GM18520 (cell line): ENCODE results near the gene PRR5L.

Experiments used
- ATAC-seq: cut with Tn5 transposase; IDR thresholded peaks from one replicate; pipeline ENCODE4 v1.9.1; 2021; ENCODE audit not compliant: unreplicated experiment

PRR5L gene

DNA sequence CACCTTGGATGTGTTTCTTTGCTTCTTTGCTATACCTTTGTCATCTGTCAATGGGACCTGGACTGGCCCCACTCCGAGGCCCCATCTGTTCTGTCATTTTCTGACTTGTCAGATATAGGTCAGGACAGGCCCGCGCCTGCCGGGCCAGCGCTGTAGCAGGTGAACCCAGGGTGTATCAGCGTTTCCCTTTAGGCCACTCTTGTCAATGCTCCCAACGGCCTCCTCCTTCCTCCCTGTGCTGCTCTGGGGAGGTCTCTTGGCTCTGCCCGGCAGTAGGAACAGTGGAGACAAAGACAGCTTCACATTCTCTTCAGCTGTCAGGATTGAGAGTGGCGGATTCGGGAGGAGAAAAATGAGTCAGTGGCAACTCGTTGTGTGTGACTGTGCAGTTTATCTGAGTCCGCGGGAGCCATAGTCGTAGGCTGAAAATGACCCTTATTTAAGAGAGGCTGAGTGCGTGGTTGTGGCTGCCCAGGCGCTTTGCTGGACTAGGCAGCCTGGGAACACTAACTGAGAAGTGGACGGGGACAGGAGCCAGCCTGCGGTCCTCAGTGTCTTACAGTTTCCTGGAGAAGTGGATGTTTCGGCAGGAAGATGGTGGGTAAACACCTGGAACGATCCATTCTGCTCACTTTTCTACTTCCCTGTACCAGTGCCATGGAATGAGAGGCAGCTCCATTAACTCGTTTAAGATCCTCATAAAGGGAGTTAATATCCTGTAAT, 102.3 kb downstream of the PRR5L start:
- ATAC-seq = no peak

DNA sequence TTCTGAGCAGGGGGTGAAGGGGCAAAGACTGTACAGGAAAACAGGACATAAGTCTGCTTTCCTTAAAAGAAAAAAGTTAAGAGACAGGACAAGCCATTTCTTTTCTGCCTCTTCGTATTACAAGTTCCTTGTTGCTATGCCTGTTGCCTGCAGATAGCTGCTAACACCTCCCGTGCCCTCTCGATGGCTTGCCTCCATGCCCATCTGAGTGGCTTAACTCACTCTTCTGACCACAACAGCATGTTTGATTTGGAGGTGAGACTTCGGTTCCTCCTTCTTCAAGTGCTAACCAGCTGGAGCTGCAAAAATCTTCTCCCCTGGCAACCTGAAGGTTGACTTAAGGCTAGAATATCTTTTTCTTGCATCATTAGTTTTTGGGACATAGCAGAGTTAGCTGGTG, 103.1 kb downstream of the PRR5L start:
- ATAC-seq = no peak

DNA sequence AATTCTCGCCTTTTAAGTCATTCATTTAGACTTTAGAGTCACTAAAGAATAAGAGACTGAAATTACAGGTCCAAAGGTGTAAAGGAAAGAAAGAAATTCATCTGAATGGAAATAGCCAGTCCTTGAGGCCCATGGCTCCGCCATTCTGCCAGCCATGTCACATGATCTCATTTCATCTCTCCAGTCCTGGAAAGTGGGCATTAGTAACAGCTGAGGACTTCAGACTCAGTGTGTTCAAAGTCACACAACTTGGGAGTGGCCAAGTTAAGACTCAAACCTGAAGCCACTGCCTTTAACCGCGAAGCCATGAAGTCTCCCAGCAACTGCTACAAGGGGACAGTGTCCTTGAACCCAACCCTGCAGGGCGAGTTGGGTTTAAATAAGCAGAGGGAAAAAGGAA, 103.7 kb downstream of the PRR5L start:
- no peak for ATAC-seq

DNA sequence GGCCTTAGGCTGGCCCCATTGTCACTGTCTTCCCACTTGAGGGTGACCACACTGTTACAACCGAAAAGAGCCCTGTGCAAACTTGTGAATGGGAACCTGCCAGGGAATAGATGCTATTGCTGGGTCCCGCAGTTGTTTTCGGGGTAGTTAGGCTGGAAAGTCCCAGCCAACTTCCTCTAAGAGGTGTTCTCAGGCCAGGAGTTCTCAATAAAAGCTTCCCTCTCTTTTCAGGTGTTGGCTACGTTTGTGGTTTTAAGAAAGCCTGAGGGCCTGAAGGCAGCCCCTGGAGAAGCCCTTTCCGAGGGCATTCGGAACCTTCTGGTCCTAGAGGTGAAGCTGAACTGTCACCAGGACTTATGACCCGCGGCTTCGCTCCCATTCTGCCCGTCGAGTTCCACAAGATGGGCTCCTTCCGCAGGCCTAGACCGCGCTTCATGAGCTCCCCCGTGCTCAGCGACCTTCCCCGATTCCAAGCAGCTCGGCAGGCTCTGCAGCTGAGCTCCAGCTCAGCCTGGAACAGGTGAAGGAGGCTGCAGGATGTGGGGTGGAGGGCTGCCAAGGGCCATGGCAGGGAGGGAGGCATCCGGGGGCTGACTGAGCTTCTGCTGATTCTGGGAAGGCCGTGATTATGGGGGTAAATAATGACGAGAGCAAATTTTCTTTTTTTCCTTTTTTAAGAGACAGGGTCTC, 104.8 kb downstream of the PRR5L start:
- no peak for ATAC-seq

DNA sequence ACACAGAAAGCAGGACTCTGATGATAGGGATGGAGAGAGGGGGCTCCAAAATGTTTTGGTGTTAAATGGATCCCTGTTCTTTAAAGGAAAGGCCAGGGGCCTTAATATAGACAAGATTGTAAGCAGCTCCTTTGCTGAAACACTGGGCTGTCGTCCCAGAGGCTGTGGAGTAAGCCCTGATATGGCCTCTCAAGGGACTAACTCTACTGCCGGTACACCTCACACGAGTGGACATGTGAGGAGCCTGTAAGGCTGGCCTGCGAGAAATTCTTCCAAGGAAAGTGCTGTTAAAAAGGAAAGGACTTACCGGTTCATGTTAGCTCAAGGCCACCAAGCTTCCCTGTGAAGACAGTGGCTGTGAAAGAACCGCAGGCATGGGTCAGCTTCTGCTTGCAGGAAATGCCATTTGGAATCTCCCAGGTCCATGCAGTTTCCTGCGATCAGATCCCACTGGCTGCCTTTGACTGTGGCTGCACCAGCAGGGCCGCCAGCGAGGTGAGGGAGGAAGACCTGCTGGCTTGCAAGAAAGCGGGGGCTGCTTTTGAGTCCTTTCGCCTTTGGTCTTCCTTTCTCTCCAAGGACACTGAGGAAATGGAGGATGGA, 106.6 kb downstream of the PRR5L start:
- ATAC-seq = no peak

DNA sequence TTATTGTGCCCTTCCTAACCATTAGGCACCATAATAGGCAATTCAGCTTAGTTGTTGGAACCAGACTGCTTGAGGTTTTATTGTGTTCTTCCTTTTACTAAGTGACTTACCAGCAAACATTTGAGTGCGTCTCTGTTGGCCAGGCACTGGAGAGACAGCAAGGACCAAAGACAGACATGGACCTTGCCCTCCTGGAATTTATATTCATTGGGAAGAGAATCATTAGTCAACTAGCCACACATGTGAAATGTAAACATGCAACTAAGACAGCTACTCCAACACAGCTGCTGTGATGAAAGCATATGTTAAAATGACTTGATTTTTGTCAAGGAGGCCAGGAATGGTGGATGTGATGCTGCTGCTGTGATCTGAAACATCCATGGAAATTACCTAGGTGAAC, 107.6 kb downstream of the PRR5L start:
- ATAC-seq = no peak

DNA sequence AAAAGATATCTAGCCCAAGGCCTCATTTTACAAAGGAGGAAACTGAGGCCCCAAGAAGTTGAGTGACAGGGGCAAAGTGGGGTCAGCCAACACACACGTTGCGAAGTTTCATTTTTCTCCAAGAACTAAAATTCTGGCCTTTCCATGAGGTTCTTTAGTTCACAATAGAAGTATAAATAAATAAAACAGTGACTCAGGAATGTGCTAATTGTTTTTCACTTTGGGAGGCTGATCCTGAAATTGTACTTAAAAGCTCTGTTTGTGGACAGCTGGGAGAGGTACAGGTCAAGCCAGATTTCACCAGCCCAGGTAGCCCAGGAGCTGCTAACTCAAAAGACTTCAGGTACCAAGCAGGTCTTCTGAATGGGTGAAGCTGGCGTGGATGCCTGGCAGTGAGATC, 108.7 kb downstream of the PRR5L start:
- no peak for ATAC-seq

DNA sequence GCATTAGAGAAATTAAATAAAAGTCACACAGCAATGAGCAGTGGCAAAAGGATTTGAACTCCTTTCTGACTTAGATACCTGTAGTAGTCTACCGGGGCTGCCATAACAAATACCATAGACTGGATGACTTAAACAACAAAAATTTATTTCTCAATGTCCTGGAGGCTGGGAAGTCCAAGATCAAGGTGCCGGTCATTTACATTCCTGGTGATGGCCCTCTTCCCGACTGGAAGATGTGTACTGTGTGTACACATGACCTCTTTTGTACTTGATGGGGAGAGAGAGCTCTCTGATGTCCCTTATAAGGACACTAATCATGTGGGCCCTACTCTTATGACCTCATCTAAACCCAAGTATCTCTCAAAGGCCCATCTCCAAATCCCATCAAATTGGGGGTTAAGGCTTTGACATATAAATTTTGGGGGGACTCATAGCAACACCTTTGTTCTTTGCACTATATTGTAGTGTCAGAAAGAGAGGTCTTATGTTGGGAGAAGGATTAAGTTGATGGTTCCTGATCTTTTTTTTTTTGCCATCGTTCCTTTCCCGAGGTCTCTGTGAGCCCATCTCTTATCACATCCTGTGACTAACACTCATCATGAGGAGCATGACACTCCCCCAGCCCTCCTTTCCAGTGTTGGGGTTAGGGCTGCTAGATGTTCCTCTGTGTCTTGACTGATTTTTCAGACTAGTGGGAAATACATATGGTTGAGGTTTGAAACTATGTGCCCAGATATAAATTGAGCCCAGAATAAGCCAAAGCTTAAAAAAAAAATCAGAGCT, 109.7 kb downstream of the PRR5L start:
- ATAC-seq = no peak

DNA sequence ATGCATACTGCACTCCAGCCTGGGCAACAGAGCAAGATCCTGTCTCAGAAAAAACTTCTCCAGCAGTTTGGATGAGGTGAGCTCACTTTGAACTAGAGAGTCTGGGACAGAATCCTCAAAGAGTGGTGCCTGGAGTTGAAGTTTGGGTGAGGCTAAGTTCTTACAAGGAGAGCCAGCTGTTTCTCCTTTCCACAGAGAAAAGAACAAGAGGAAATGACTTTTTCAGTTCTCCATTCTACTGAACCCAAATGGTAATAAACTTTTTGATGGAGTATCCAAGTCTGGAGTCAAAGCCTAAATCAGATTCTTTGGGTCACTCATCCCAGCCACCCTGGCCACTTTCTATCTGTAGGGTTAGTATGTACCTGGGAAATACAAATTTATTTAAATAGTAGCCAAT, 111.3 kb downstream of the PRR5L start:
- no peak for ATAC-seq

DNA sequence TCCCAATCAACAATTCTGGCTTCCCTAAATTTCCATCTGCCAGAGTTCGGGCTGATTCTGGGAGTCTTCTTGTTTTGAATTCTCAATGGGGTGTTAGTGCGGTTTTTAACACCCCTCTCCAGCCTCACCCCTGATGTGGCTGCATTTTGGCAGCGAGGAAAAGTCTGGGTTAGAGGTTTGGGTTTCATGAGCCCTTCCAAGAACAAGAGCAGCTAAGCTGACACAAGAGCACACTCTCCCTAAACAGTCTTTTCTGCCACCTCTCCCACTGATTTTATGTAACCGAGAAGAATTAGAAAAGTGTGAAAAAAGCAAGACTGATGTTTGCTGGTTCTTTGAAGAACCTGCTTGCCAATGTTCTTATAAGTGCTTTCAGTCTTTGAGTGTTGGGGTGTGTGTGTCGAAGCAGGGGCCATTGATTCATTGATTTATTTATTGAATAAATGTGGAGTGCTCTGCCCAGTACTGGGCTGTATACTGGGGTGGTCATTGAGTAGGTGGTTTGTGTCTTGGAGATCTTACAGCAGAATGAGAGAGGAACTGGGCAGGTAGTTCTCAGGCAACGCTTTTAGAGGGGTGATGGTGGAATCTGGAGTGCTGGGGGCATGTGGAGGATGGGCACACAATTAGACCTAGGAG, 112.5 kb downstream of the PRR5L start:
- no peak for ATAC-seq

DNA sequence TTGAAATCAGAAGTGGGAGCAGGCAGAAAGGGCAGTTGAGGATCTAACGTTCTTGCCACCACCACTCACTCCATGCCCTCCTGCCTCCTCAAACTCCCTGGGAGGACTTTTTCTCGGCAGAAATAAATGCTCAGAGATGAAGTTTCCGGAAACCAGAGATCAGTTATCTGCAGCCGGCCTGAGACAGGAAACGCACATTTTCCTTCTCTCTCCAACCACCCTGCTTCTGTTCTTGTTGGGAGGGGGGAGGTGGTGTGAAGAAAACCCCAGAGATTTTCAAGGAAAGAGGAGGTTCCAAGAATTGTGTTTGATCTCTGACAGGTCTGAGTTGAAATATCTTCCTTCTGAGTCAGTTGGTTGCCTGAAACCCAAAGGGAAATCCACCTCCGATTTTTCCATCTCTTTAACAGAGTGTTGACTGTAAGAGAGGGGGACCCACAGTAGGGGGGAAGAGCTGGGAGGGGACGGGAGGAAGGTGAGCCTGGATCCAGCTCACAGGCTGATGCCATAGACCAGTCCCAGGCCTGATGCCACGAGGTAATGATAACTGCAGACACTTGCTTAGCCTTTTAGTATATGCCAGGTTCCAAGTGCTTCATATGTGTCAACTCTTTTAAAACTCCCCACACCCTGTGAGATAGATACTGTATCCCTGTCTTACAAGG, 113.2 kb downstream of the PRR5L start:
- ATAC-seq = no peak

DNA sequence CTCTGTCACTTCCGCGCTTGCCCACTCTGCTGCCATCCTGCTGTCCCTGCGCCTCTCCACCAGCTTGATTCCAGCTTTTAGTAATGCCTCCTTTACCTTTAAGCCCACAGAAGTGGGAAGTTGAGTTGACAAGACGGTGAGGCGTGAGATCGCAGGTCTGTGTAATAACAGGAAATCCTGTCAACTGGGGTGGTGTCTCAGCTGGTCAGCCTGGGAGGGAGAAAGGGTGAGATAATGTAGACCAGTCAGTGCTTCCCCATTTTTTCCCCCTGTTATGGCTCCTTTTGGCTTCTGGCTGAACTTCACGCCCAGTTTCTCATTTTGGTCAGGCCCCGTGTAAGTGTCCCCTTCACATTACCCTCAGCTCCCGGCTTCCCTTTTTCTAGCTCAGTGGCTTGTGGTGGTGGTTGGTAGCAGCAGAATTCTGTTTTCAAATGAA, 115.1 kb downstream of the PRR5L start:
- peak; percentile 56 for ATAC-seq

DNA sequence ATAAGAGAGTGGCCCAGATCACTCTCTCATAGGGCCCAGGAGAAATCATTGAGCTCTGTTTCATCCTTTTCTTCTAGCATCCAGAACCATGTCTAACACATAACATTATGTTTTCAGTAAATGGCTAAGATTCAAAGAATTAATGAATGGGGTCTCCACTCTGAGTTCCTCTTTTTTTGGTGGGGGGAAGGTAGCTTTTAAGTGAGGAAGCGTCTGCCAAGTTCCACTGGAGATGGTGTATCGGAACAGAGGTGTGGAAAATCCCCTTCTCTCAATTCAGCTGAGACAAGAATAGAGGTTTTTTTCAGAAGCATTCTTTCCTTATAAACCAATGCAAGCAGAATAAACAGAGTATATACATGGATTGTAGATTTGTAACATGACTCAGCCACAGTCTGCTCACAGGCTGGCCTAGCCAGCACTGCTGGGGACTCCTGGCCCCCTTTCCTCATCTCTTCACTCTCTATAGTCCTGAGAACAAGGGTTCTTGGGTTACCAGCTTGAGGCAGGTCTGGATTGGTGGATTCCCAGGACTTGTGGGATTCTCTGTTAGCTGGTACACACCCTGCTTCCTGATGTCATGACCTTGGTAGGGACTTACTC, 116.8 kb downstream of the PRR5L start:
- ATAC-seq = no peak

DNA sequence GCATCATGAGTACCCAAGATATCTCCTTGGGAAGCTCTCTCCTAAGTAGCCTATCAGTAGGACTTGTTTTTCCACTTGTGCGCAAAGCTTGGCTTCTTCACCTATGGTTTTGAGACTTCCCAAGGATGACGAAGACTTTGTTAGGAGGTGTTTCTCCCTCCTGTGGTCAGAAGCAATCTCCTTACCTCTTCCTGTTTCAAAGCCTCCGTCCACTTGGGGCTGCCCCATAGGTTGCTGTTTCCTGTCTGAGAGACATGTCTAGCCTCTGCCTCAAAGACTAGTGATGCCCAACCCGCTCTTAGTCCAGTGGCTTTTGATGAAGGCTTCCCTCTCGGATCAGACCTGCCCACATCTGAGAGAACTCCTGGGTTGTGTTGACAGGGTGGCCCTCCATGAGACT, 121.1 kb downstream of the PRR5L start:
- ATAC-seq = no peak

DNA sequence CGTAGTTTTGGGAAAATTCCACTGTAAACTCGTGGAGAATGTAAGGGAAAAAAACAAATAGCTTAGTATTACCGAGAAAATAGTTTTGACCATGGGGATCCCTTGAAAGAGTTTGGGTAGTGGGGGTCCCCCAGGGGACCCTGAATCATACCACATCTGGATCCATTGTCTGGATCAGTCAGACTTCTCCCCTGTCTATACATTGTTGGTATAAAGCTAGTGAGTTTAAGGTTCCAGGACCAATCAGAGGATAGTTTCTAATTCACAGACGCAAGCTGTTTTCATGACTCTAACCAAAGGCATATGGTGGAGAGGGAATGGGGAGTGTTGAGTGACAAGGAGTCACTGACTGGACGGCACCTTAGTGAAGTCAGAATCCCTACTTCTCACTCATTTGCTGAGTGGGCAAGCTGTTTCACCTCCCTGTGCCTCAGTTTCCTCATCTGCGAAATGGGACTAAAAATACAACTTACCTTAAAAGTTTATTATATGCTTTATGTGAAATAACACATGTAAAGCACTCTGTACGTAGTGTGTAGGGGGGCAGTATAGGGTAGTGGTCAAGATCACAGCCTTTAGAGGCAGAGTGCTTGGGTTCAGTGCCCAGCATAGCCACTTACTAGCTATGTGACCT, 123.8 kb downstream of the PRR5L start:
- ATAC-seq = no peak

DNA sequence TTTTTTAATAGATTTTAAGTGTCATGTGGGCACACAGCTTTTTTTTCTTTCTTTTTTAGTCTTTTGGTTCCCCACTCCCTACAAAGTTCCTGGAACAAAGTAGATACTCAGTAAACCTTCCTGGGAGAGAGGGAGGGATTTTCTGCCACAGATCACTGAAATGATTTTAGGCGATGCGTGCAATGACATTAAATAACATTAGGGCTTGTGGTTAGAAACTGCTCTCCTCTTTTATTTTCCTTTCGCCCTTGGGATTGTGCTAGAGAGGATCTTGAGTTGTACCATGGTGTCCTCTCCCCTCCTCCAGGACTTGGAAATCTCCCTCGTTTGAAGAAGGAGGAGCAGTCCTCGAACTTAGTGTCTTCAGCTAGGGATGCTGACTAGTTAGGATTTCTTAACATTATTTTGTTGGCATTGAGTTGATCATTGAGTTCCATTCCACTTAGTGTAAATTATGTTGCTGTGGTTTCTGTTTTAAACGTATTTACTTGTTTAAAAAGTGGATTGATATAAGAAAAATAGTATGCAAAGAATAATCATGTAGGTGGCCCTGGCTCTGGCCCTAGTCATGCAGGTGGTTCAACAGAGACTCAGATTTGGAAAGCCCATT, 125.6 kb downstream of the PRR5L start:
- no peak for ATAC-seq

DNA sequence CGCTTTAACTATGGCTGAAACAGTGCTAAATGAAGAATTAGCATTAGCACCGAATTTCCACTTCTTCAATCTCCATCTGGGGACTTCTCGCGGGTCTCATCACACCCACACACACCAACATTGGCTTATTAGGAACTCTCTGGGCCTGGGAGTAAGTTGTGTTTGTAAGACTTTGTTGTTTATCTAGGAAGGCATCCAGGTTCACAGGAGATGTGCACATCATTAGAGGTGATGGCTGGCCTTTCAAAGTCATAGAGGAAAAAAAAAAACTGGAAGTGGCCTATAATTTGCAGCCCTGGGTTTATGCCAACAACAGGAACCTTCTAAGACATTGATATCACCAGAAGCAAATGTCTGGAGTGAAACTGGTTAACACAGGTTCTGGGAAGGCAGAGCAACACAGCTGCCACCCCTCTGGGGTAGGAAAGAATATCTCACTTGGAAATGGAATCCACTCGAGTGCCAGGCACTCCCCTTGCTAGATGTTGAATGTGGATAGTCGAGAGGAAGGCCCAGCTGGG, 129.5 kb downstream of the PRR5L start:
- no peak for ATAC-seq

DNA sequence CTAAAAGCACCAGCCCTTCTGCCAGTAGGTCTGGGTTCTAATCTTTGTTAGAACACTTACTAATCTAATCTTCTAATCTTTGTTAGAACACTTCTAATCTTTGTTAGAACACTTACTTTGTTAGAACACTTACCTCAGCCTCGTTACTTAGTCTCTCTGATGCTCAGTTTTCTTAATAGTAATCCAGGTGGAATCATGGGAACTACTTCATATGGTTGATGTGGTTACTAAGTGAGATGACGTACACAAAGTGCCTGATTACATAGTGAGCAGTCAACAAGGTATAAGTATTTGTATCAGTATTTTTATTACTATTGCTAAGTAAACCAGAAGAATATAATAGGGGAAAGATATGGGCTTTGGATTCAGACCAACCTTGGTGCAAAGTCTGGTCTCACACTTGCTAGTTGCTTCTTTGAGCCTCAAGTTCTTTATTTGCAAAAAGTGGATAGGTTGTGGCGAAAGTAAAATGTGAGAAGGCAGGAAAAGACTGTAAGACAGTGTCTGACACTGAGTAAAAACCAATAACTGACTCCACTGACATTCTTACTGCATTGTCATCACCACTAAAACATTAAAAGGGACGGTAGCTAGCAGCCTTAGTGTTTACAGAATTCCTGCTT, 130.2 kb downstream of the PRR5L start:
- ATAC-seq = no peak

DNA sequence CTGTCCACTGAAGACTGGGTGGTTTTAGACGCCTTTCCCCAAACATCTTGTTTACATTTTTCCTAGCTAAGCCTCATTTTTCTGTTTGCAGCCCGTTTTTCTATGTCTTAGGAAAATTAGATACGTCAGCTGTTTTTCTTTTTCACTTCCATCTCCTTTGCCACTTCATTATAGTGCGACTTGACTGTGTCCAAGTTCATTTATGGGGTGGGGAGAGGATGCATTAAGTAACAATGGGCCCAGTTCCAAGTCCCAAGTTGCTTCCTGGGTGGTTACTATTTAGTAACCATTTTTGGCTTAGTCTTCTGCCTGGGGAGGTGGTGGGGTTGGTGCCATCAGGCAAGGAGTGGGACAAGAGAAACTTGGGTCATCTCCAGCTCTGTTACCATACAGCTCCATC, 131.0 kb downstream of the PRR5L start:
- no peak for ATAC-seq
